Adrenal gland (tissue), 5 donors: Measurements from ENCODE around the gene SHANK3.

Source experiments
- POLR2A ChIP-seq, 2 donors: fragments of 450-650 bp; IDR thresholded peaks; one replicate each; pipeline ENCODE4 v1.6.1; 2017; ENCODE audit warnings: antibody characterized with exemption in 2 of 2, mild to moderate bottlenecking in 2 of 2, moderate library complexity in 1 of 2
- TF ChIP-seq, protein P1 (sequence below), 6 experiments: fragments of 450-650 bp in 4 of 6; fragments of 200-600 bp in 2 of 6; sonication (generic) in 1 of 6; IDR thresholded peaks; 1 replicate in 5 of 6; 2 replicates in 1 of 6; pipeline versions ENCODE4 v1.5.1 to v1.8.0; 2016 to 2021; ENCODE audit warnings: antibody characterized with exemption in 6 of 6, mild to moderate bottlenecking in 2 of 6, moderate library complexity in 1 of 6
- donor health status: DM: no; HTN: no; CAD: no.

DNA sequence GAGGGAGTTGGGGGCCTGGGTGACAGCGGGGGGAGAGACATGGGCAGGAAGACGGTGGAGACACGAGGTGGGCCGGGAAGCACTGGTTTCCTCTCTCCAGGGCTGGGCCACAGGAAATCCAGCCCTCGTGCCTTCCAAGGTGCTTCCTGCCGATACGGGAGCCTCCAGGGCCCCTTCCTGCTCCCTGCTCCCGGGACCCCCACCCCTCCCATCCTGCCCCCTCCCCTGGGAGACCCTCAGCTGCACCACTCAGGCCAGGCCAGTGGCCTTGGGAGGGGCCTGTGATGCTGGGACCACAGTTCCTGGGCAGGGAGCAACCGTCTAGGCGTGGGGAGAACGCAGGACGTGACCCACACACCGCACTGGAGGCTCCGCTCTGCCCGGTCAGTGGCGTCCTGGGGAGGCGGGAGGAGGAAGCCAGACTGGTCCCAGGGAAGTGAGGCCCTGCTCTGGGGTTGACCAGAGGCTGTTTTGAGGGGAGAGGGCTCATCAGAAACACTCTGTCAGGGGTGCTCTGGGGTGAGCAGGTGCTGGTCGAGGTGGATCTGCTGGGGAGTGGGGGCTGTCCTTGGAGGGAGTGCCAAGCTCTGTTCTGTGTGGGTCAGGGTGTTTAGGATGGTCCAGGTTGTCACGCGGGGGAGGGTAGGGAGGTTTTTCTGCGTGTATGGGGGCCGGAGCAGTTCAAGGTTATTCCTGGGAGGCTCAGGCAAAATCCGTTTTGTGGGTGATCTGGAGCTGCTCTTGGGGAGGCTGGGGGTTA, at the start of gene SHANK3:
- peak; percentile 47 to 61 for TF ChIP-seq POLR2A (IDR thresholded peaks at IDR 0.05)
- TF ChIP-seq, protein P1, sequence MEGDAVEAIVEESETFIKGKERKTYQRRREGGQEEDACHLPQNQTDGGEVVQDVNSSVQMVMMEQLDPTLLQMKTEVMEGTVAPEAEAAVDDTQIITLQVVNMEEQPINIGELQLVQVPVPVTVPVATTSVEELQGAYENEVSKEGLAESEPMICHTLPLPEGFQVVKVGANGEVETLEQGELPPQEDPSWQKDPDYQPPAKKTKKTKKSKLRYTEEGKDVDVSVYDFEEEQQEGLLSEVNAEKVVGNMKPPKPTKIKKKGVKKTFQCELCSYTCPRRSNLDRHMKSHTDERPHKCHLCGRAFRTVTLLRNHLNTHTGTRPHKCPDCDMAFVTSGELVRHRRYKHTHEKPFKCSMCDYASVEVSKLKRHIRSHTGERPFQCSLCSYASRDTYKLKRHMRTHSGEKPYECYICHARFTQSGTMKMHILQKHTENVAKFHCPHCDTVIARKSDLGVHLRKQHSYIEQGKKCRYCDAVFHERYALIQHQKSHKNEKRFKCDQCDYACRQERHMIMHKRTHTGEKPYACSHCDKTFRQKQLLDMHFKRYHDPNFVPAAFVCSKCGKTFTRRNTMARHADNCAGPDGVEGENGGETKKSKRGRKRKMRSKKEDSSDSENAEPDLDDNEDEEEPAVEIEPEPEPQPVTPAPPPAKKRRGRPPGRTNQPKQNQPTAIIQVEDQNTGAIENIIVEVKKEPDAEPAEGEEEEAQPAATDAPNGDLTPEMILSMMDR (IDR thresholded peaks at IDR 0.05): no peak
